IMR-90 (cell line): Measurements from ENCODE around the gene RECK. TPM values are rescaled to one million over a fixed set of nuclear protein-coding genes. Genes with fewer than 3 reads are reported as not detected.

Experiments used
- ATAC-seq: fragments of 200-7000 bp; cut with Tn5 transposase; 2 replicates; pipeline ENCODE4 v1.9.1; 2020; ENCODE audit warnings: low read depth, mild to moderate bottlenecking, moderate library complexity
- BruUV-seq: library from RNA; stranded (reverse); fragments of 400-500 nt; replicated peaks from 2 replicates; lab custom pipeline; 2021; lab: Mats Ljungman, UMichigan
- CTCF ChIA-PET: fragments of 300-600 bp; formaldehyde crosslinking; extraction: SDS; loops from one replicate; lab custom pipeline; 2021; ENCODE audit warnings: antibody characterized with exemption; lab: Yijun Ruan, JAX
- POLR2A ChIA-PET: fragments of 300-600 bp; sonication (Branson Sonifier 250); formaldehyde crosslinking; loops from one replicate; lab custom pipeline; 2022; ENCODE audit warnings: antibody characterized with exemption; ENCODE audit not compliant: unreplicated experiment; lab: Charles Lee
- DNase-seq: peaks from one replicate; pipeline ENCODE4 v3.0.0; 2013
- H2AFZ ChIP-seq: replicated peaks from 2 replicates; pipeline ENCODE3; 2013; ENCODE audit warnings: low read length, mild to moderate bottlenecking; ENCODE audit not compliant: poor library complexity
- H2AK5ac ChIP-seq: 2 replicates; pipeline ENCODE4 v1.6.1; 2013; ENCODE audit warnings: low read depth, low read length, inconsistent platforms
- H2AK9ac ChIP-seq: replicated peaks from 2 replicates; pipeline ENCODE3; 2013; ENCODE audit warnings: mild to moderate bottlenecking, low read depth, low read length, moderate library complexity; ENCODE audit not compliant: poor library complexity
- H2BK120ac ChIP-seq: 2 replicates; pipeline ENCODE4 v1.6.1; 2013; ENCODE audit warnings: low read depth, low read length, inconsistent platforms
- H2BK15ac ChIP-seq: 3 replicates; pipeline ENCODE4 v1.6.1; 2013; ENCODE audit warnings: low read depth, low read length, inconsistent platforms
- H2BK20ac ChIP-seq: 2 replicates; pipeline ENCODE4 v1.6.1; 2013; ENCODE audit warnings: low read depth, mild to moderate bottlenecking, inconsistent platforms, low read length, moderate library complexity
- H2BK5ac ChIP-seq: 2 replicates; pipeline ENCODE4 v1.6.1; 2013; ENCODE audit warnings: mild to moderate bottlenecking, low read depth, low read length, inconsistent platforms; ENCODE audit not compliant: poor library complexity, severe bottlenecking
- H3K14ac ChIP-seq: replicated peaks from 2 replicates; pipeline ENCODE4 v1.6.1; 2013; ENCODE audit warnings: low read depth, low read length, inconsistent platforms
- H3K18ac ChIP-seq: 2 replicates; pipeline ENCODE4 v1.6.1; 2013; ENCODE audit warnings: low read depth, low read length, control low read depth
- H3K23ac ChIP-seq: 2 replicates; pipeline ENCODE4 v1.6.1; 2013; ENCODE audit warnings: low read depth, low read length, inconsistent platforms
- H3K27ac ChIP-seq: 2 replicates; pipeline ENCODE4 v1.5.1; 2013; ENCODE audit warnings: mild to moderate bottlenecking, control low read depth, low read length; ENCODE audit not compliant: insufficient read depth
- H3K27me3 ChIP-seq: 2 replicates; pipeline ENCODE4 v1.6.1; 2013; ENCODE audit warnings: low read length; ENCODE audit not compliant: control insufficient read depth, insufficient read depth
- H3K36me3 ChIP-seq: 2 replicates; pipeline ENCODE4 v1.6.1; 2013; ENCODE audit warnings: low read length, mixed read lengths; ENCODE audit not compliant: control insufficient read depth, insufficient read depth
- H3K4ac ChIP-seq: 2 replicates; pipeline ENCODE4 v1.6.1; 2013; ENCODE audit warnings: low read depth, low read length, inconsistent platforms
- H3K4me1 ChIP-seq: 2 replicates; pipeline ENCODE4 v1.6.1; 2013; ENCODE audit warnings: low read length, mixed read lengths; ENCODE audit not compliant: control insufficient read depth, insufficient read depth
- H3K4me2 ChIP-seq: 2 replicates; pipeline ENCODE4 v1.6.1; 2013; ENCODE audit warnings: low read depth, mild to moderate bottlenecking, control low read depth, low read length, moderate library complexity
- H3K4me3 ChIP-seq: 2 replicates; pipeline ENCODE4 v1.5.1; 2013; ENCODE audit warnings: low read depth, mild to moderate bottlenecking, control low read depth, low read length, moderate library complexity; ENCODE audit not compliant: insufficient read depth
- H3K56ac ChIP-seq: 2 replicates; pipeline ENCODE4 v1.6.1; 2013; ENCODE audit warnings: low read length, inconsistent platforms; ENCODE audit not compliant: insufficient read depth; ENCODE audit errors: extremely low read depth
- H3K79me1 ChIP-seq, 2 experiments: 2 replicates each; pipeline ENCODE4 v1.6.1; 2013; ENCODE audit warnings: low read length in 2 of 2, inconsistent platforms in 1 of 2, low read depth in 1 of 2
- H3K9ac ChIP-seq: 2 replicates; pipeline ENCODE4 v1.6.1; 2013; ENCODE audit warnings: low read depth, low read length, control low read depth
- H3K9me1 ChIP-seq: 2 replicates; pipeline ENCODE4 v1.6.1; 2013; ENCODE audit warnings: low read length, inconsistent platforms; ENCODE audit not compliant: insufficient read depth
- H3K9me3 ChIP-seq: 2 replicates; pipeline ENCODE4 v1.6.1; 2013; ENCODE audit warnings: low read length; ENCODE audit not compliant: control insufficient read depth, insufficient read depth
- H4K20me1 ChIP-seq: 2 replicates; pipeline ENCODE4 v1.6.1; 2013; ENCODE audit warnings: low read length, inconsistent platforms; ENCODE audit not compliant: insufficient read depth
- H4K5ac ChIP-seq: 2 replicates; pipeline ENCODE4 v1.6.1; 2013; ENCODE audit warnings: mild to moderate bottlenecking, low read depth, low read length, control low read depth
- H4K8ac ChIP-seq, 2 experiments: 2 replicates each; pipeline ENCODE4 v1.6.1; 2013; ENCODE audit warnings: low read depth in 2 of 2, low read length in 2 of 2, control low read depth in 1 of 2, inconsistent platforms in 1 of 2
- H4K91ac ChIP-seq: 2 replicates; pipeline ENCODE4 v1.6.1; 2013; ENCODE audit warnings: low read depth, low read length, inconsistent platforms; ENCODE audit not compliant: insufficient read depth
- BHLHE40 ChIP-seq: fragments of 150-350 bp; IDR thresholded peaks from 2 replicates; pipeline ENCODE4 v1.6.1; 2016; ENCODE audit warnings: mild to moderate bottlenecking, low read depth, low read length
- CEBPB ChIP-seq: IDR thresholded peaks from 2 replicates; pipeline ENCODE4 v1.6.1; 2012; ENCODE audit warnings: low read depth, low read length, improper control_type of control experiment
- ELK1 ChIP-seq: fragments of 150-350 bp; IDR thresholded peaks from 2 replicates; pipeline ENCODE4 v1.6.1; 2016; ENCODE audit warnings: low read depth, mild to moderate bottlenecking, low read length, moderate library complexity, borderline replicate concordance
- MAFK ChIP-seq: IDR thresholded peaks from 2 replicates; pipeline ENCODE4 v1.6.1; 2012; ENCODE audit warnings: low read depth, low read length, improper control_type of control experiment
- MAZ ChIP-seq: IDR thresholded peaks from 2 replicates; pipeline ENCODE4 v1.6.1; 2012; ENCODE audit warnings: low read depth, mild to moderate bottlenecking, low read length, improper control_type of control experiment, moderate library complexity, borderline replicate concordance
- NFE2L2 ChIP-seq: fragments of 150-350 bp; IDR thresholded peaks from 2 replicates; pipeline ENCODE4 v1.6.1; 2016; ENCODE audit warnings: low read depth, mild to moderate bottlenecking, low read length
- POLR2A ChIP-seq: IDR thresholded peaks from 2 replicates; pipeline ENCODE4 v1.6.1; 2012; ENCODE audit warnings: mild to moderate bottlenecking, low read depth, low read length
- WGBS, 2 experiments: methylation state at CpG; one replicate each; pipeline versions ENCODE4 v1.1.5 to v1.1.7; 2013; ENCODE audit warnings: missing lambda C conversion rate in 2 of 2; ENCODE audit not compliant: insufficient read length in 1 of 2; ENCODE audit errors: extremely low coverage in 2 of 2; 5-methylcytosine and 5-hydroxymethylcytosine counted together
- dilution Hi-C: fragments of 300-500 bp; cut with HindIII; formaldehyde crosslinking; loops from one replicate; pipeline ENCODE4 v1.14.3; 2018; ENCODE audit warnings: low sequenced_read_pairs; ENCODE audit not compliant: unreplicated experiment
- in situ Hi-C: fragments of 300-500 bp; cut with MboI; formaldehyde crosslinking; loops from 3 replicates; pipeline ENCODE4 v1.14.3; 2019; ENCODE audit warnings: low sequenced_read_pairs, inconsistent platforms, mixed read lengths
- intact Hi-C: fragments of 100-400 bp; cut with micrococcal nuclease; formaldehyde crosslinking; loops from 2 replicates; pipeline ENCODE4 v1.10.0; 2022
- polyA plus RNA-seq, 3 experiments: library from polyadenylated mRNA; depleted of rRNA; stranded (reverse); fragments of >200 nt; gene quantifications; 2 replicates each; pipeline ENCODE4 v1.2.3, GENCODE V29; 2012; ENCODE audit warnings: low replicate concordance in 1 of 3
- total RNA-seq: library from RNA; depleted of rRNA; stranded (reverse); fragments of >200 nt; gene quantifications from 2 replicates; pipeline ENCODE4 v1.2.3, GENCODE V29; 2012

RECK gene
- total and polyA plus RNA-seq, 2 of the 4 experiments (the other 2 are of a cell fraction): 23.5 to 44.0 TPM

- H3K18ac ChIP-seq: peak overlapping the region; percentile 78
- peak overlapping the region; percentile 61 for H4K5ac ChIP-seq
- POLR2A ChIA-PET: interaction anchor here (0.6 kb wide), 2 partner anchors 78 to 270 kb away, joined by 3 to 11 read pairs; no protein-coding TSS in a partner anchor
- peak overlapping the region; percentile 22; the same call in 1 of the 3 replicates for H2BK15ac ChIP-seq
- H3K56ac ChIP-seq: no peak overlapping the region
- BruUV-seq: no TSS peak
- peak overlapping the region; percentile 82 to 86 for H4K8ac ChIP-seq
- peak overlapping the region; percentile 86 for H3K4ac ChIP-seq
- H3K4me3 ChIP-seq: no peak overlapping the region
- no peaks in the 10 kb centered on the region for H3K9me3 ChIP-seq
- peak overlapping the region; percentile 81; the same call in 1 of the 2 replicates for H3K23ac ChIP-seq
- H3K27me3 ChIP-seq: no peaks in the 10 kb centered on the region
- peak overlapping the region; percentile 88 for H3K14ac ChIP-seq
- no peak overlapping the region for H3K9ac ChIP-seq
- ATAC-seq (no peak), DNase-seq (no peak)
- H3K4me2 ChIP-seq: no peak overlapping the region
- peak overlapping the region; percentile 91 for H2BK120ac ChIP-seq
- peaks cover 3 to 17% of the 10 kb centered on the region in 2 experiments; a peak in 3 of 4 replicates for H3K79me1 ChIP-seq
- intact Hi-C loops (loop anchor here (5.0 kb wide), 3 partner anchors 62 to 142 kb away; partner anchors contain the start of genes CLTA, OR2S2 and RECK), in situ Hi-C loops (no loop called here), dilution Hi-C loops (no loop called here)
- no peak overlapping the region for H2AK9ac ChIP-seq
- no peaks in the 10 kb centered on the region for H4K20me1 ChIP-seq
- H3K4me1 ChIP-seq: peaks cover 16% of the 10 kb centered on the region
- 100% methylated on average over 1 of the region's 1 CpG; no CpG with 5 or more reads in 1 of the 2 experiments for WGBS, 2 experiments
- H2AK5ac ChIP-seq: peak overlapping the region; percentile 56; the same call in 1 of the 2 replicates
- H3K27ac ChIP-seq: peak overlapping the region; percentile 46
- H3K9me1 ChIP-seq: peaks cover 3% of the 10 kb centered on the region
- no peak for TF ChIP-seq POLR2A
- TF ChIP-seq MAFK: no peak
- TF ChIP-seq CEBPB: no peak
- no peak for TF ChIP-seq BHLHE40
- TF ChIP-seq ELK1: no peak
- no peak for TF ChIP-seq MAZ
- no peak for TF ChIP-seq NFE2L2
- no peak overlapping the region for H2AFZ ChIP-seq
- CTCF ChIA-PET: interaction anchor here (0.7 to 1.9 kb wide), 3 partner anchors 9 to 276 kb away, joined by 3 to 5 read pairs (median 3); no protein-coding TSS in a partner anchor
- H2BK20ac ChIP-seq: peak overlapping the region; percentile 94
- peak overlapping the region; percentile 84 for H4K91ac ChIP-seq
- H2BK5ac ChIP-seq: peak overlapping the region; percentile 96
- peaks cover 2% of the 10 kb centered on the region for H3K36me3 ChIP-seq
Measured at GRCh38 chr9:36099718-36100117, 63.0 kb downstream of the RECK start.
